ENCODE measurements around the gene ARID5A.
A peak's percentile ranks its signal among the peaks of the same experiment; 100 is the strongest.

The ARID5A gene

DNA sequence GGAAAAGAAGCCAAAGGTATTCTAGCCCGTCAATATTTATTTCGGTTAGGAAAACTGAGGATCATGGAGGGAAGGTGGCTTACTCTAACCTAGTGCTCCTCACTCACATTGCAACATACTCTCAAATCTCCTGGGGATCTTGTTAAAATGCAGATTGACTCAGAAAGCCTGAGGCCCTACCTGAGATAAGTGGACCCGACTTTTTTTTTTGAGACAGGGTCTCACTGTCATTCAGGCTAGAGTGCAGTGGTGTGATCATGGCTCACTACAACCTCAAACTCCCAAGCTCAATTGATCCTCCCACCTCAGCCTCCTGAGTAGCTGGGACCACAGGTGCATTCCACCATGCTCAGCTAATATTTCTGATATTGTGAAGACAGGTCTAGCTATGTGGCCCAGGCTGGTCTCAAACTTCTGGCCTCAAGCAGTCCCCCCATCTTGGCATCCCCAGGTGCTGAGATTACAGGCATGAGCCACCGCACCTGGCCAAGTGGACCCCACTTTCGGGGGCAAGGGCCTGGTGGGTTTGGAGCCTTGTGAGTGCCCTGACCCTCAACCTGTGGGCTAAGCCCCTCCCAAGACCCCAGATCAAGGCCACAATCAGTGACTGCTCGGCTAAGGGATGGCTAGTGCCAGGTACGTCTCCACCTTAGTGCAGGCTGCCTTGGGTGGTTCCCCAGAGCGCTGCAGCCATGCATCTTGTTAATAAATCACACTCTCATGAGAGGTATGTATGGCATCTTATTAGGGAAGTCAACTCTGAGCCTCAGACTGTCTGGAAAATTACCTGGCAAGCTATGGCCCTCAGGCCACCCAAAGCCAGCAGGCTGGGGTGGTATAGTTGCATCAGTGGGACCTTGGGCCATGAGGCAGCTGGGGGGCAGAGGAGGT, 30.3 kb upstream of the ARID5A start:
- no peak for DNase-seq (ENCODE audit: low spot score)

- DNase-seq (ENCODE audit: low spot score), result no peak
Observed at GRCh38 chr2:96506907-96507240, 29.7 kb upstream of the ARID5A start.

GRCh38 chr2:96507957-96508520, 28.5 kb upstream of the ARID5A start:
- DNase-seq (ENCODE audit: low spot score), result peak; percentile 50

GRCh38 chr2:96508521-96509113, 27.9 kb upstream of the ARID5A start:
- DNase-seq (ENCODE audit: low spot score), result no peak

- peak; percentile 75 for DNase-seq (ENCODE audit: low spot score)
Observed at GRCh38 chr2:96509114-96509846, 27.3 kb upstream of the ARID5A start.

DNA sequence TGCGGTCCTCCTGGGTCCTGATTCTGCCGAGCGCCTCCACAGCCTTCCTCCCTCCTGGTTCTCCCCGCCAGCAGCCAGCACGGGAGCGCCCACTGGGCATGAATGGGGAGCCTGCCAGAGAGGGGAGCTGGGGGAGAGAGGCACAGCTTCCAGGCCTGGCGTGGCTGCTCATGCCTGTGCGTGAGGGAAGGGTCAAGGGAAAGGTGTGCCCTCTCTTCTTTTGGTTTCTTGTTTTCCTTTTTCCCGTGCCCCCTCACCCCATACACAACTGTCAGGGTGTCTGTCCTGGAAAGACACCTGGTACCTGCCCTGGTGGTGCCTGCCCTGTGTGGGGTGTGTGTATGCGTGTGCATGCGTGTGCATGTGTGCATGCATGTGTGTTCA, 26.7 kb upstream of the ARID5A start:
- DNase-seq (ENCODE audit: low spot score), result no peak

DNA sequence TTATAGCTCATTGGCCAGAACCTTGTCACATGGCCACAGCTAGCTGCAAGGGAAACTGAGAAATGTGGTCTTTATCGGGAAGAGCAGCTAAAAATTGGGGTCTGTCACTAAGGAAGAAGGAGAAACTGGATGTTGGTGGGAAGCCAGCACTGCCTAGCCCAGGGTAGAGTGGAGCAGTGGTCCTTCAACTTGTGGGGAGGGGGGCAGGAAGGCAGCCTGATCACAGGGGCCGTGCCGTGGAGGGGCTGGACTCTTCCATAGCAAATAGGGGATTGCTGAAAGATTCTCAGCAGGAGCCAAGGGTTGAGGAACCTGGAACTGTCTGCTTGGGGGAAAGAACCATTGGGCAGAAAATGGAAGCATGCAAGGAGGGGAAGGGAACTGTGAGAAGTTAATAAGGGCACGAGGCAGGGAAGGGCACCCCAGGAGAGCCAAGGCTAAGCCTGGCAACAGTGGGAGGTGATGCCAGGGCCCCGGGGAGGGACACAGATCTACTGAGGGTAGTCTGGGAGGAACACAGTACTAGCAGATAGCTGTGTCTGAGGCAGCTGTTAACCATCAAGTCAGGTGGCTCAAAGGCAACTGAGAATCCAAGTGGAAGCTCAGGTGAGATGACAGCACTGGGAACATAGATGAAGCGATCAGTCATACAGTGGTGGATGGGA, 25.5 kb upstream of the ARID5A start:
- DNase-seq (ENCODE audit: low spot score), result no peak

DNA sequence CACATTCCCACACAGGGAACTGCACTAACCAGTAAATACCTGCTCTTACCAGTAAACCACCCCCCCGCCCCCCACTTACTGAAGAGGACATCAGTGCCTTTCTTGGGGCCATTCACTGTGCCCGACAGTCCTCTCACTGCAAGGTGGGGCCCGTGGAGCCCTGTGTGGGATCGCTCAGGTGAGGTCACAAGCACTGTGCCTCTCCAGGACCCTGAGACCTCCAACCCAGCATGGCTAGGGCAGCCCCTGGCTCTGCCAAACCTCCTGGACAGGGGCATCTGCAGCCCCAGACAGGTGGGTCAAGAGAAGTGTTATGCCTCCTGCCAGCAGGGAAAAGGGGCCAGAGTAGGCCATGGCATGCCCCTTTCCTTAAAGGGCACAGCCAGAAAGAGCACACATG, 24.7 kb upstream of the ARID5A start:
- DNase-seq (ENCODE audit: low spot score), result no peak

DNA sequence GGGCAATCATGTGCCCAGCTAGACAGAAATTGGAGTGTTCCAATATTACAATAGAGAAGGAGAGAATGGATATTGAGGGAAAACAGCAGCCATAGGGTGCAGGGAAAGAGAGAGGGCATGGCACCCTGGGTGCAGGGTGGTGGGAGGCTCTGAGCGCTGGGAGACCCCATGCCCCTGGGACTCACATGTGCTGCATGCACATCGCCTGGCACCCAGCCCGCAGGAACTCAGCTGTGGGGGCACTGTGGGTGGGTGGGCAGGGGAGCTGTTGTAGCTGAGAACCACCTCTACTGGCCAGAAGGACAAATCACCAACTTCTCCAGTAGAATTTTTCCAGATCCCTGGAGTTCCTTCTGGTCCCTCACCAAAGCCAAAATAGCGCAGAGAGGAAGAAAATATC, 24.2 kb upstream of the ARID5A start:
- no peak for DNase-seq (ENCODE audit: low spot score)

DNA sequence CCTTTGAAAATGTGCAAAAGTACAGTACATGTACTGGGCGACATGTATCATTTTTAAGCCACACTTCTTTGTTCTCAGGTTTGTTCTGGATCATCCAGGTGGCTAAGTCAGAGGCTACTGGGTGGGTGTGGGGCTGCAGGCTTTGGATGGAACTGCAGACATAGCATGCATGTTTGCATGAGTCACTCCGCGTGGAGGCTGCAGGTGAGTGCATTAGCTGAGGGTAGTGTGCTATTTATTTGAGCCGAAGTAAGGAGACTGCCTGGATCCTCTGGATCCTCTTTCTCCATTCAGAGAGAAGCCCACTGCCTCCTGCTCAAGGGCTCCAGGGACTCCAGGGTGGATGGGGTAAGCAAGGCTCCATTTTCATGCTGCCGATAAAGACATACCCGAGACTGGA, 22.0 kb upstream of the ARID5A start:
- DNase-seq (ENCODE audit: low spot score), result no peak

- no peak for DNase-seq (ENCODE audit: low spot score)
Observed at GRCh38 chr2:96517079-96517478, 19.5 kb upstream of the ARID5A start.

- DNase-seq (ENCODE audit: low spot score), result no peak
Observed at GRCh38 chr2:96520231-96520630, 16.3 kb upstream of the ARID5A start.

GRCh38 chr2:96520697-96521096, 15.9 kb upstream of the ARID5A start:
- DNase-seq (ENCODE audit: low spot score), result no peak

GRCh38 chr2:96521219-96521618, 15.3 kb upstream of the ARID5A start:
- no peak for DNase-seq (ENCODE audit: low spot score)

- no peak for DNase-seq (ENCODE audit: low spot score)
Observed at GRCh38 chr2:96522304-96523203, 14.0 kb upstream of the ARID5A start.

DNA sequence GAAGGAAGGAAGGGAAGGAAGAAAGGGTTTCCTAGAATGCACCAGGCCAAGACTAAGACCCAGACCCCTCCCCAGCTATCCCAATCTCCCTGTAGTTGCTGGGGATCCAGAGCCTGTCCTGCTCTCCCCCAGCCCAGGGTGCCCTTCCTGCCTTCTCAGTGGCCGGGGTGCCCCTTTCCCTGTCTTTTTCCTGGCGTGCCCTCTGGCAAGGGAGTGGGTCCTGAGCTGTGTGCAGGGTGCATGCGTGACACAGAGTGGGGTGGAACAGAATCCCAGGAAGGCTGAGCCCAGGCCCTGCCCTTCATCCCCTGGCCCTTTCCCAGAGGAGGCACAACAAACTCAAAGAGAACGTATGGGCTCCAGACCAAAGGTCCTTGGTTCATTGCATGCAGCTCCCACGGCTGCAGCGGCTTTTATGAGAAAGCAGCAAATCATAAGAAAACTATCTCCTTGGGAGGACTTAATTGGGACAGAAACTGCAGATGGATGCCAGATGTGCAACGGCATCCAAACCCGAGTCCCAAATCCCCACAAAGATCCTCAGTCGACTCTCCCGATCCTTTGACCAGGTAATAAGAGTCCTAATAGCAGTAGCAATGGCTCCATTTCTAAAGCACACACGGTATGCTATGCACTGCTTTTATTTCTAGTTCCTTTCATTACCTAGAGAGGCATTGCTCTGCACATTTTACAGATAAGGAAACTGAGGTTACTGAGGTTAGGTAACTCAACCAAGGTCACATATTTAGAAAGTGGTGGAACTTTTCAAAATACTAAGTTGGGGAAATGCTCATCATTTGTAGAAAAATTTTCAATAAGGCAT, 12.7 kb upstream of the ARID5A start:
- DNase-seq (ENCODE audit: low spot score), result no peak

DNA sequence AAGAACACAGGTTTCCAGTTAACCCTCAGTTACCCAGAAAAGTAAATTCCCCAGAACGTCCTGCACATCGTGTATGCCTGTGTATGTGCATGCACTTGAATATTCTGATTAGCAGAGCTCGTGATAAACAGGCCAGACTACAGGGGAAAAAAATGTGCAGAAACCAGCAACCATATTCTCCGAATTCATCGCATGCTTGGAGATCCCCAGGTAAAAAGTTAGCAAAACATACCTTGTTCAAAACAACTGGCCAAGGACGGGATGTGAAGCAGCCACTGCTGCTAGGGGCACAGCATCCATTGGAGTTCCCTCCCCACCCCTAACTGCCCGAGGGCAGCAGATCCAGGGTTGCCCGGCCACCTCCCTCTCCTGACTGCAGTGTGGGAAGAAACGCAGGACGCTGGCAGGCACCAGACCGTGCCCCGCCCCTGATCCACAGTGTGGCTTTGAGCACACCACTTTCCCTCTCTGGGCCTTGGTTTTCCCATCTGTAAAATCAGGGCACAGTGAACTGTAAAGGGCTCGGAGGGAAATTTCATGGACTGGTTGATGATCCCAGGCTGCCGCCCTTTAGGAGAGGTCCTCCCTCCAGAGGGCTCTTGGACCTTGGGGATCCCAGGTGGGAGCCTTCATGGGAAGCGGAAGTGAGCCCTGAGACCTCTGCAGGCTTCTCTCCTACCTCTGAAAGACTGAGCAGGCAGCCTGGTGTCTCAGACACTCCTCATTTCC, 11.9 kb upstream of the ARID5A start:
- no peak for DNase-seq (ENCODE audit: low spot score)

DNA sequence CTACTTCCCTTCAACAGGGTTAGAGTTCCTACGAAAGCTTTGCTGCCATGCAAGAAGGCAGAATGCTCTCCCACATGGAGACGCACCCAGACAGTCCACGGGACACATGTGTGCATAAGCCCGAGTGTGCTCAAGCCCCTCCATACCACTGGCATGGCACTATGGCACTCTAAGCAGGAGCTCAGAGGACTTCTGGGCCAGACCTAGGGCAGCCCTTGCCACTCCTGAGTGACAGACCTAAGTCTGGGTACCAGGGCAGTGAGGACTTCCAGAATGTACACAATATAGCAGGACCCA, 11.4 kb upstream of the ARID5A start:
- no peak for DNase-seq (ENCODE audit: low spot score)

GRCh38 chr2:96526101-96526591, 10.4 kb upstream of the ARID5A start:
- DNase-seq (ENCODE audit: low spot score), result no peak

All from globus pallidus (tissue), 1 donor.